Transverse colon (tissue), 4 donors: ENCODE data around the gene H2BW2. TPM values are rescaled to one million over a fixed set of nuclear protein-coding genes. Genes with fewer than 3 reads are reported as not detected.
"Not testable (repeated sequence)": the region's sequence is repeated elsewhere in the genome, so short reads cannot be mapped to it uniquely, and the experiment has no call there.

Source experiments
- DNase-seq: peaks from one replicate; pipeline ENCODE4 v3.0.0-alpha.2; 2019
- H3K27ac ChIP-seq, 4 donors: fragments of 200-600 bp; sonication (generic); 2 replicates each; pipeline ENCODE4 v1.5.1; 2016 to 2018; ENCODE audit warnings: inconsistent platforms in 4 of 4
- H3K27me3 ChIP-seq: fragments of 200-600 bp; sonication (generic); 2 replicates; pipeline ENCODE4 v1.5.1; 2017; ENCODE audit warnings: inconsistent platforms
- H3K36me3 ChIP-seq, 4 donors: fragments of 200-600 bp; sonication (generic); 2 replicates each; pipeline ENCODE4 v1.5.1; 2017 to 2019; ENCODE audit warnings: inconsistent platforms in 4 of 4
- H3K4me1 ChIP-seq, 4 donors: fragments of 200-600 bp; sonication (generic); 2 replicates each; pipeline ENCODE4 v1.5.1; 2017 to 2020; ENCODE audit warnings: inconsistent platforms in 4 of 4
- H3K4me3 ChIP-seq, 4 donors: fragments of 200-600 bp; sonication (generic); 1 replicate in 1 of 4; 2 replicates in 3 of 4; pipeline versions ENCODE4 v1.5.1 to v1.6.1; 2017 to 2019; ENCODE audit warnings: inconsistent platforms in 4 of 4
- H3K9me3 ChIP-seq, 2 donors: fragments of 200-600 bp; sonication (generic); 2 replicates each; pipeline ENCODE4 v1.5.1; 2017 to 2019; ENCODE audit warnings: inconsistent platforms in 2 of 2
- EP300 ChIP-seq: sonication (generic); formaldehyde crosslinking; IDR thresholded peaks from one replicate; pipeline ENCODE4 v1.6.1; 2017; ENCODE audit warnings: antibody characterized with exemption, low read depth
- POLR2A ChIP-seq: fragments of 450-650 bp; IDR thresholded peaks from one replicate; pipeline ENCODE4 v1.6.1; 2016; ENCODE audit warnings: antibody characterized with exemption, mild to moderate bottlenecking, moderate library complexity
- POLR2AphosphoS5 ChIP-seq, 3 donors: sonication (generic); formaldehyde crosslinking; IDR thresholded peaks; one replicate each; pipeline ENCODE4 v1.6.1; 2016; ENCODE audit warnings: antibody characterized with exemption in 3 of 3
- WGBS, 2 donors: methylation state at CpG; one replicate each; pipeline ENCODE4 v1.1.5; 2018; ENCODE audit warnings: low coverage in 1 of 2; 5-methylcytosine and 5-hydroxymethylcytosine counted together
- in situ Hi-C, 4 donors: fragments of 200-750 bp; cut with MboI; loops; one replicate each; pipeline versions ENCODE4 v1.15.0 to v1.15.1; 2017; ENCODE audit warnings: low sequenced_read_pairs in 3 of 4, low pct_ligation_motif_present in 1 of 4, low pct_unique_long_range_greater_than_20kb in 1 of 4
- intact Hi-C: fragments of 100-400 bp; cut with DNase I; formaldehyde crosslinking; loops from one replicate; pipeline ENCODE4 v1.15.1; 2023; ENCODE audit warnings: low total_unique reads
- total RNA-seq, 4 donors: library from RNA; depleted of rRNA; stranded (reverse); fragments of >200 nt; gene quantifications; one replicate each; pipeline ENCODE4 v1.1.0, GENCODE V29; 2016
- TF ChIP-seq, protein P1 (sequence below), 5 experiments: fragments of 200-600 bp in 3 of 5; fragments of 450-650 bp in 2 of 5; sonication (generic) in 3 of 5; IDR thresholded peaks; 1 replicate in 2 of 5; 2 replicates in 3 of 5; pipeline ENCODE4 v1.5.1; 2016 to 2017; ENCODE audit warnings: antibody characterized with exemption in 5 of 5, inconsistent platforms in 3 of 5, mild to moderate bottlenecking in 2 of 5, moderate library complexity in 1 of 5

The H2BW2 gene
- total RNA-seq, 4 donors from 2014 or later, result not detected

DNA sequence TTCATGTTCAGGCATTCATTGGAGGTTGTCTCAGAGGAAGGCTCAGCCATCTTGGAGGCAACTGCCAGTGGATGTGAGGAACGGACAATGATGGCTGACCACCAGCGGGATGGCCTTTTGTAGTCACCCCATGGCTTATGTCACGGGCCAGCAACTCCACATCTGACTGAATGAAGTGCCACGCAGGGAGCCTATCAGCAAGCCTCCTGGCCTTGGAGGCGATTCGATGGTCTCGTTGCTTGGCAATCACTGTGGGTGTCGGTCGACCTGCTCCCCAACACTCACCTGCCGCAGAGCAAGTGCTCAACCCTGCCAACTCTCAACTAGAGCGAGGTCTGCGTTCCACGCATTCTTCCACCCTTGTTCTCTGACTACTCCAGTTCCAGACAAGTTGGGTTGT is 7.4 kb downstream of the H2BW2 start:
- Histone ChIP-seq H3K4me3 (no peak overlapping the region), H3K9me3 (no peaks in the 10 kb centered on the region), H3K27ac (no peak overlapping the region), H3K36me3 (no peaks in the 10 kb centered on the region), H3K27me3 (no peaks in the 10 kb centered on the region), H3K4me1 (no peaks in the 10 kb centered on the region)
- no peak for DNase-seq
- intact Hi-C loops, result no loop called here
- in situ Hi-C loops, result no loop called here
- 91% methylated on average over 13 of the region's 13 CpGs; no CpG with 5 or more reads in 1 of the 2 donors for WGBS, 2 donors
- TF ChIP-seq POLR2A (no peak), POLR2AphosphoS5 (IDR thresholded peaks at IDR 0.05) (no peak), EP300 (no peak)
- TF ChIP-seq, protein P1, sequence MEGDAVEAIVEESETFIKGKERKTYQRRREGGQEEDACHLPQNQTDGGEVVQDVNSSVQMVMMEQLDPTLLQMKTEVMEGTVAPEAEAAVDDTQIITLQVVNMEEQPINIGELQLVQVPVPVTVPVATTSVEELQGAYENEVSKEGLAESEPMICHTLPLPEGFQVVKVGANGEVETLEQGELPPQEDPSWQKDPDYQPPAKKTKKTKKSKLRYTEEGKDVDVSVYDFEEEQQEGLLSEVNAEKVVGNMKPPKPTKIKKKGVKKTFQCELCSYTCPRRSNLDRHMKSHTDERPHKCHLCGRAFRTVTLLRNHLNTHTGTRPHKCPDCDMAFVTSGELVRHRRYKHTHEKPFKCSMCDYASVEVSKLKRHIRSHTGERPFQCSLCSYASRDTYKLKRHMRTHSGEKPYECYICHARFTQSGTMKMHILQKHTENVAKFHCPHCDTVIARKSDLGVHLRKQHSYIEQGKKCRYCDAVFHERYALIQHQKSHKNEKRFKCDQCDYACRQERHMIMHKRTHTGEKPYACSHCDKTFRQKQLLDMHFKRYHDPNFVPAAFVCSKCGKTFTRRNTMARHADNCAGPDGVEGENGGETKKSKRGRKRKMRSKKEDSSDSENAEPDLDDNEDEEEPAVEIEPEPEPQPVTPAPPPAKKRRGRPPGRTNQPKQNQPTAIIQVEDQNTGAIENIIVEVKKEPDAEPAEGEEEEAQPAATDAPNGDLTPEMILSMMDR (IDR thresholded peaks at IDR 0.05), result no peak

DNA sequence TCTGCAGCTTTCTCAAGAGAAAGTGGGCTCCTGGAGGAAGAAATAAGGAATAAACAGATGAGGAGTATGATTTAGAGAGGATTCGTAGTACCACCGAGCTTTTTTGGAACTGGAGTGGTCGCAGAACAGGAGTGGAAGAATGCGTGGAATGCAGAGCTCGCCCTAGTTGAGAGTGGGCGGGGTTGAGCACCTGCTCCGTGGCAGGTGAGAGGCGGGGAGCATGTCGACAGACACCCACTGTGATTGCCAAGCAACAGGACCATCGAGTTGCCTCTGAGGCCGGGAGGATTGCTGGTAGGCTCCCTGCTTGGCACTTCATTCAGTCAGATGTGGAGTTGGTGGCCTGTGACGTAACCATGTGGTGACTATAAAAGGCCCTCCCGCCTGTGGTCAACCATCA is 15.2 kb downstream of the H2BW2 start:
- H3K4me3 ChIP-seq, H3K4me1 ChIP-seq, H3K27me3 ChIP-seq, H3K27ac ChIP-seq, H3K9me3 ChIP-seq, H3K36me3 ChIP-seq, in situ Hi-C loops, DNase-seq, intact Hi-C loops: not testable (repeated sequence)
- no CpG with 5 or more reads among the region's 13 CpGs for WGBS, 2 donors

GRCh38 chrX:104062636-104063035 is 22.9 kb downstream of the H2BW2 start:
- H3K9me3 ChIP-seq, H3K27me3 ChIP-seq, H3K36me3 ChIP-seq, H3K4me3 ChIP-seq, H3K4me1 ChIP-seq, DNase-seq, intact Hi-C loops, in situ Hi-C loops, H3K27ac ChIP-seq: not testable (repeated sequence)
- WGBS, 2 donors, result 90% methylated on average over 2 of the region's 18 CpGs; no CpG with 5 or more reads in 1 of the 2 donors

GRCh38 chrX:104075778-104076445 is 36.2 kb downstream of the H2BW2 start, which contains the start of gene TMSB15C:
TSS of gene TMSB15C (minus strand) at chrX:104076236.
- H3K4me1 ChIP-seq, H3K27ac ChIP-seq, H3K27me3 ChIP-seq, intact Hi-C loops, H3K36me3 ChIP-seq, H3K4me3 ChIP-seq, DNase-seq, in situ Hi-C loops, H3K9me3 ChIP-seq: not testable (repeated sequence)
- no CpG with 5 or more reads among the region's 46 CpGs for WGBS, 2 donors

DNA sequence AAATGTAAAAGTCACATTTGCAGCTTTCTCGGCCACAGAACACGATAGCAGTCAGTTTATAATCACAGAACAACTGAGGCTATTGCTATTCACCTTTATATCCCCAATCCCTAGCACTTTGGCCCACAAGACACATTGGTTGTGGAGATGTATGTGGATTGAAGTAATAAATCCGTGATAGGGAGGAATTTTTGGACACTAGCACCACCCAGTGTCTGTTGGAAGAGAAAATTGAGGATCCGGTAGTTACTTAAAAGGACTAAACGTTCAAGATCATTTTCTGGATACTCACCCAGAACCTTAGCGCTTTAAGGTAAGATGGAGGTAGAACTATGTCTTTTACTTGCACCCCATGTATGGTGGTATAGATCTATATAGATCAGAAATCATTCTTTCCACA is 38.1 kb downstream of the H2BW2 start:
- in situ Hi-C loops, H3K27me3 ChIP-seq, H3K4me1 ChIP-seq, intact Hi-C loops, H3K36me3 ChIP-seq, H3K27ac ChIP-seq, DNase-seq, H3K4me3 ChIP-seq, H3K9me3 ChIP-seq: not testable (repeated sequence)
- WGBS, 2 donors, result no CpG with 5 or more reads among the region's 6 CpGs

DNA sequence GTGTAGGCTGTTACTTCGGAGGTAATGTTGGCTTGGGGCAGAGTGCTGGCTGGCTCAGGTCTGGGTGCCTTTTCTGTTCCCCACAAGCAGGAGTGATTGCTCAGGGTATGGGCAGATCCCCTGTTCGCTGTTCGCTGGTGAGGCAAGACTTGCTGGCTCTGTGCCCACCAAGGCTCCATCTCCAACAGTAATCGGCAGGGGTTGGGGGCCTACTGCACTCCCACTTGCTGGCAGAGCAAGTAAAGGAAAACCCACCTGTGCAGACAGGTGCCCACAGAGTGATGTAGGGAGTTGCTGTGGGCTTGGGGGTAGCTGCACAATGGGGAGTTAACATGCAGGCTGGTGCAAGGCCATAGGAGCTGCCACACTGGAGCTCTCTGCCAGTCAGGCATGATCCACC is 44.3 kb downstream of the H2BW2 start:
- intact Hi-C loops, result no loop called here
- TF ChIP-seq, protein P1 (IDR thresholded peaks at IDR 0.05), result no peak
- TF ChIP-seq EP300 (no peak), POLR2AphosphoS5 (IDR thresholded peaks at IDR 0.05) (no peak), POLR2A (no peak)
- WGBS, 2 donors, result 72% methylated on average over 3 of the region's 4 CpGs; no CpG with 5 or more reads in 1 of the 2 donors
- no peaks in the 10 kb centered on the region for H3K9me3 ChIP-seq
- in situ Hi-C loops, result no loop called here
- H3K4me3 ChIP-seq, result no peak overlapping the region
- H3K27ac ChIP-seq, result no peak overlapping the region
- H3K27me3 ChIP-seq, result no peaks in the 10 kb centered on the region
- H3K4me1 ChIP-seq, result no peaks in the 10 kb centered on the region
- no peak for DNase-seq
- H3K36me3 ChIP-seq, result no peaks in the 10 kb centered on the region
